ENCODE results near the gene RAPGEF2.
"Not testable (repeated sequence)": the region's sequence is repeated elsewhere in the genome, so short reads cannot be mapped to it uniquely, and the experiment has no call there.

The RAPGEF2 gene

DNA sequence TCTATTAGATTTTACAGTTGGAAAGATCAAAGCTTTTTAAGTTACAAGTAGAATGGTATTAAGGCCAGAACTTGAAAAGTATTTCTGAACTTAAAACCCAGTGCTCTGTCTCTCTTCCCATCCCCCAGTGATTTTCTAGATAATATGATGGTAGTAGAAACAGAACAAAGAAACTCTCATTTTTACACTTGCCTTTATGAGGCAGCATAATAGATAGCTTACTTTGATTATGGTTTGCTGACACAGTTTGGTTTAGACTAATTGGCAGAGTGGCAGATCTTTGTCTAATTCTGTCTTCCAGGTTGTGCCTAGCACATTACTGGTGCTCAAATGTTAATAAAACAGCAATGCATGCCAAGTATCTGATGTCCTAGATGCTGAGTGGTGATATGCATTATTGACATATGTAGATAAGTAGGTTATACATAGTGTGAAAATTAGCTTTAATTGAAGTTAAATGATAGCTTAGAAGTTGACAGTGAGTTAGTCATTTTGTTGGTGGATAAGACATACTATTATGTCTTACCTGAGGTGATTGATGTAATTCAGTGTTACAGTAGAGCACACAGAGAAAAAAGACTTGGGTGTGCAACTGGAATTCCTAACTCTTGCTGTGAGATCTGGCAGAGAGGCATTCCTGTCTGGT lies 4.3 kb upstream of the RAPGEF2 start:
- DNase-seq = no peak

DNA sequence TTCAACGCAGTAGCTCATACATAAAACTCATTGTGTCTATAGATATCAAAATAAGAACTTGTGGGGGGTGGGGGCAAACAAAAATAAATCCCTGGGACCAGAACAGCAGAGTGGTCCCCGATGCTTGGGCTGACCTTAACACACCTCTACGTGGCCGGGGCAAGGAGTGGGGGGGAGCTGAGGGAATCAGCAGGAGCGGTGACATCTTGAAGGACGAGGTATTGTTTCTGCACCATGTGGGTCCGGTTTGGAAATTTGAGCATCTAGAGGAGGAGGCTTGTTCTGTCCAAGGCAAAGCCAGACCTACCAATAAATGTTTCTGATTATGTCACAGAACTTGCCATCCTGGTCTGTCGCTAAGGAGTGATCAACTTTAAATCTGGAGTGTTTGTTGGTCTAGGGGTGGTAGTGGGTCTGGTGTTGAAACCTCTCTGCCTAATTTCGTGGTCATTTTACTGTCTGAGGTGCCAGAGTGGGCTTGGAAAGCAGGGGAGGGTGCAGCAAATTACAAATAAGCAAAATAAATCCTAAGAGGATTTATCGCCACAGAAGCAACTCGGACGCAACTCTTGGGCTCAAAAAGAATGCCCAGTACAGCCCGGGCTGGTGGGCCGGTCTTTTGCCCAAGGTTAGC lies 774 bp upstream of the RAPGEF2 start:
- DNase-seq = no peak

- DNase-seq = no peak
Measured at GRCh38 chr4:159103384-159103990, 608 bp downstream of the RAPGEF2 start.

GRCh38 chr4:159104694-159105414 lies 2.0 kb downstream of the RAPGEF2 start:
- DNase-seq = peak; percentile 5

- no peak for DNase-seq
Measured at GRCh38 chr4:159105761-159106243, 2.9 kb downstream of the RAPGEF2 start.

- DNase-seq = no peak
Measured at GRCh38 chr4:159106636-159107035, 3.8 kb downstream of the RAPGEF2 start.

DNA sequence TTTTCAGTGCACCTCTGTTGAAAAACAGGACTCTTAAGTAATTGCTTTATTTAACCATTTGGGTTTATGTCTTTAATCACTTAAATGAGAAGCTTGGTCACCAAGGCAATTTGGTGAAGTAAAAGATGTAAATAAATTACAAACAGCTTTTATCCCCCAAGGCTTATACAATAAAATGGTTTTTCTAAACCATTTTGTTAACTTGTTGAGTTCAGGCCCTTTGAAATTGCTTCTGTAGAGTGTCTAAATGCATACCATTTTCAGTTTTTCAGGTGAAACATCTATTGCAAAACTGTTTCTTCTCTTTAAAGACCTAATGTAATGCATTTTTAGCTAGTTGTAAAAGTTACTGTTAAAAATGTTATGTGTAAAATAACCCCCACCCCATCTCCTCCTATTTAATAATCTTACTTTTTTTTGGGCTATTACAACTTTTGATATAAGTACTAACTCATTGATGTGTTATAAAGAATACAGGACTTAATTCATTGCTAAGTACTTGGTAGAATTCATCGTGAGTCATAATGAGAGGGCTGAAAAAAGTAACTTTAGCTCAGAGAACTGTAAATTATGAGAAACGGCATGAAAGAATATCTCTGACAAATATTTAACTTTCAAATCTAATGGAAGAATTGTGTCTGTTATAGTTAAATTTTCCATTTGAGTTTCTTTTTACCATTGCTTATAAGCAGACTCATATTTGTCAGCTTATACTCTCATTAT lies 4.5 kb downstream of the RAPGEF2 start:
- no peak for DNase-seq

GRCh38 chr4:159108124-159108523 lies 5.2 kb downstream of the RAPGEF2 start:
- no peak for DNase-seq

DNA sequence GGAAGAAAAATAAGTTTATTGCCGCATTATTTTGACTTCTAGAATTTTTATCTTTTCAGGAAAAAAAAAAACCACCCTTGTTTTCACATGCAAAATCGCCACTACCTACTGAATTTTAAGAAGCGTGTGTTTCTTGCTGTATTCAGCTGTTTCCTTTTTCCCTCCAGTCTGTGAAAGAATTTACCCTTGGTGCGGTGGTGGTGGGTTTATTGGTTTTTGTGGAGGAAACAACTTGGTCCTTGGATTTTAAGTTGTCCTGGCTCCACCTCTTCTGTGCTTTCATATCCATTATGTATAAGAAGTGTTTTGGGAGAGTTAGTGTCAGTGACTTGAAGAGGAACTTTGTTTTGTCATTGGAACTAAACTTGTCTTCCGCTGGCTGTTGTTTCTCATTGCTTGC lies 8.1 kb downstream of the RAPGEF2 start:
- DNase-seq = no peak

DNA sequence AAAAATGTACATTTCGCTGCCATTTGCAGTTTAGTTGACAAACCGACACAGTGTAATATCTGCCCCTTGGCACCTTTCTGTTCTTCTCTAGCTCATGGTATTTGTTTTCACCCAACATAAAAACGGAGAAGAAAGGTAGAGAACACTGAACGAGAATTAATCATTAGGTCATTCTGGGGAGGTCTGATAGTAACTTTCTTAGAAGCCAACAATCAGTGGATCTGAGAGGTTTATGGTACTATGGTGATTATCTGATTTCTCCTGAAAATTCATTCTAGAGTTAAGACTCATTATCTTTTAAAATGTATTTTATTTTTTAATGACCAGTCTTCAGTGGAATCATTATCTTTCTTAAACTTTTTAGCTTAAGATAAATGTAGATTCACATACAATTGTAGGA lies 8.5 kb downstream of the RAPGEF2 start:
- no peak for DNase-seq

GRCh38 chr4:159113366-159113765 lies 10.5 kb downstream of the RAPGEF2 start:
- DNase-seq = not testable (repeated sequence)

DNA sequence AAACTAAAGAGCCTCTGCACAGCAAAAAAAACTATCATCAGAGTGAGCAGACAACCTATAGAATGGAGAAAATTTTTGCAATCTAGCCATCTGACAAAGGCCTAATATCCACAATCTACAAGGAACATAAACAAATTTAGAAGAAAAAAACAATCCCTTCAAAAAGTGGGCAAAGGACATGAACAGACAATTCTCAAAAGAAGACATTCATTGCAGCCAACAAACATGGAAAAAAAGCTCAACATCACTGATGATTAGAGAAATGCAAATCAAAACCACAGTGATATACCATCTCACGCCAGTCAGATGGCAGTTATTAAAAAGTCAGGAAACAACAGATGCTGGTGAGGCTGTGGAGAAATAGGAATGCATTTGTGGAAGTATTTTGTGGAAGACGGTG lies 13.2 kb downstream of the RAPGEF2 start:
- DNase-seq = not testable (repeated sequence)

DNA sequence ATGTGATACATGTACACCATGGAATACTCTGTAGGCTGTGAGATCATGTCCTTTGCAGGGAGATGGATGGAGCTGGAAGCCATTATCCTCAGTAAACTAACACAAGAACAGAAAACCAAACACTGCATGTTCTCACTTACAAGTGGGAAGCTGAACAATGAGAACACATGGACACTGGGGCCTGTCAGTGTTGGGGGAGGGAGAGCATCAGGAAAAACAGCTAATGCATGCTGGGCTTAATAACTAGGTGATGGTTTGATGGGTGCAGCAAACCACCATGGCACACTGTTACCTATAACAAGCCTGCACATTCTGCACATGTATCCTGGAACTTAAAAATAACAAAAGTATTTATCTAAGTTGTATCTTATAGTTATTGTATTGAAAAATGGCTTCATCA lies 13.8 kb downstream of the RAPGEF2 start:
- DNase-seq = not testable (repeated sequence)

DNA sequence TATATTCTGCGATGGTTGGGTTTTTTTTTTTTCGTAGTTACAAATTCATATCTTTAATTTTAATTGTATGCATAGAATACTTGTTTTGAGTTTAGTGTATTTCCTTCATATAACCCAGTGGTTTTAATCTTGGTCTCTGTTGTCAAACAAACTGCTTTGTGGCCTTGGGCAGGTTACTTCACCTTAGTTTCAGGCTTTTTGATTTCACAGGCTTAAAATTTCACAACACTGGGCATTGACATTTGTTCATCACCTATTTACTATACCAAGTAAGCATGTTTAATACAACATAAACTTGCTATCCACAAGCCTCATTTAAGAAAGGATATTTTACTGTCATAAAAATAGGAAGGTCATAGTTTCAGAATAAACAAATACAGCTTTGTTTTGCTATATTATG lies 14.7 kb downstream of the RAPGEF2 start:
- DNase-seq = no peak

- DNase-seq = no peak
Measured at GRCh38 chr4:159117968-159118367, 15.1 kb downstream of the RAPGEF2 start.

DNA sequence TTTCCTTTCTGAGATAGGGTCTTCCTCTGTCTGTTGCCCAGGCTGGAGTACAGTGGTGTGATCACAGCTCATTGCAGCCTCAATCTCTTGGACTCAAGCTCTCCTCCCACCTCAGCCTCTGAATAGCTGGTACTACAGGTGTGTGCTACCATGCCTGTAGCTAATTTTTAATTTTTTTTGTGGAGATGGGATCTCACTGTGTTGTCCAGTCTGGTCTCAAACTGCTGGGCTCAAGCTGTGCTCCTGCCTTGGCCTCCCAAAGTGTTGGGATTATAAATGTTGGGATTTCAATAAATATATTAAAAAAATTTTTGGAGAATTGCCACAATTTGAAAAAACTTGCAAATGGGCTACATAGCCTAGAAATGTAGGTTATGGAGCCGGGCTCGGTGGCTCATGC lies 18.5 kb downstream of the RAPGEF2 start:
- DNase-seq = no peak

DNA sequence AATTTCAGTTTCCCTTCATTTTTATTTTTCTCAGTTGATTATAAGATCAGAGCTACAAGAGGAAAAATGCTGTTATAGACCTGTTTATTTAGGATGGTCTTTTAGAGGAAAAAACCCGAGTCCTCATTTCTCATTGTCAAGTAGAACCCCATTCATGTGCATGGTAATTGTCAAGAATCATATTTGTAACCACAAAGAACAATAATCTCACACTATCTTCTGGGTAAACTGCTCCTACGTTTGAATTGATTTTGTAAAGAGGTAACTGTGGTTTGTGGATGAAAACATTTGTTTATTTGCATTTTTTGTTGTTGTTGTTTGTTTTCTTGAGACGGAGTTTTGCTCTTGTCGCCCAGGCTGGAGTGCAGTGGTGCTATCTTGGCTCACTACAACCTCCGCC lies 23.8 kb downstream of the RAPGEF2 start:
- DNase-seq = no peak

DNA sequence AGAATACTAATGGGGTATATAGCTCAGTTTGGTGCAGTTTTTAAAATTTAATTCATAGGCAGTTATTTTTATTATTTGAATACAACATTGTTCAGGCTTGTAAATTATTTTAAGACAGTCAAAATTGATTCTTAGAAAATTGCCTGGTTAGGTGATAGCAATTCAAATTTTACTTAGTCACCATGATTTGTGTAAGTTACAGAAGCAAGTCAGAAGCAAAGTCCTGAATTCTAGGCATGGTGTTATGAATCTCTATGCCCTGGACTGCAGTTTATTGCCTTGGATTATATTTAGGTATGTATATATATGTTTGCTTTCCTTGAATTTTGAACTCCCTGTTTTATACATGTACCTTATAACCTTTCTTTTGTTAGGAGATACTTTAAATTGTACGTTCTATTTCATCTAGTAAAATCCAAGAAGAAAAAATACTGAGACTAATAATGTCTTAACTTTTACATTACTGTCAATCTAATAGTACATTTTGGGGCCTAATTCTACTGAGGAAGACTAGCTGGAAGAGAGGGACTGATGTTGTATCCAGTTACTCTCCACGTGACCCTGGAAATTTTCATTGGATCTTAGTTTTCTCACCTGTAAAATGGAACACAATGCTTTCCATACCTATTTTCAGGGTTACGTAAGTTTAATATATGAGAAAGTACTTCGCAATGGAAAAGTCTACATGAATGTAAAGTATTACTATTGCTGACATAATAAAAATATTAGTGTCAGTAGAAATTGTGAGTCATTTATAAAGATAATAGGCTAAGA lies 25.1 kb downstream of the RAPGEF2 start:
- DNase-seq = no peak

- no peak for DNase-seq
Measured at GRCh38 chr4:159129814-159130550, 27.1 kb downstream of the RAPGEF2 start.

DNA sequence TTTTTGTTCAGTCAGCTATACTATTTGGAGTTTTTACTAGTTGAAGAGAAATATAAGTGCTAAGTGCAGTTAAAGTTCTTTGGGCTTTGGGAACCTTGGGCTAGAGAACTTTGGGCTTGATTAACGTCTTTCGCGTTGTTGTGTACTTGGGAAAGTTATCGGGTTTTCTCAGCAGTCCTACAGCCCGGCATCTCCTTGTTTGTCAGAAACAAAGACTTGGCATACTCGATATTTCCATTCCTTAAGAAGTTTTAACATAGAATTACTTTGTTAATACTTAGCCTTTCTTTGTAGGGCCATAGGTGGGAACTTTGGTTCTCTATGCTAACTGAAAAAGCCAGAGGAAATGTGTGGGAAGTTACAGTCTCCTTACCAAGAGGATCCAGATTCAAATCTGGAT lies 28.7 kb downstream of the RAPGEF2 start:
- no peak for DNase-seq

DNA sequence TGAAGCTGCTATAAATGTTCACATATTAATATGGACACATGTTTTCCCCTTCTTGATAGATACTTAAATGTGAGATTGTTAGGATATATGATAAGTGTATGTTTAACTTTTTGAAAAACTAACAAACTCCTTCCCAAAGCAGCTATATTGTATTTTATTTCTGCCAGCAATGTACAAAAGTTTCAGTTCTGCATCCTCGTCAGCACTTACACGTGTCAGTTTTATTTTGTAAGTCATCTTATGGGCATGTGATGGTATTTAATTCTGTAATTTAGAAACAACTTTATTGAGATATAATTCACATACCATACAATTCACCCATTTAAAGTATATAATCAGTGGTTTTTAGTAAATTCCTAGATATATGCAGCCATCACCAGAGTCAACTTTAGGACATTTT lies 31.6 kb downstream of the RAPGEF2 start:
- DNase-seq = no peak

Data from DMS79 treated with DMSO at 0.1 percent for 48 hours (cell line).